K562 (cell line): ENCODE data around the gene SLC2A13. TPM values are rescaled to one million over a fixed set of nuclear protein-coding genes. Genes with fewer than 3 reads are reported as not detected.

Source experiments
- CHAMP1 ChIP-seq: fragments of 450-650 bp; IDR thresholded peaks from 2 replicates; pipeline ENCODE4 v1.6.1; 2016; ENCODE audit warnings: mild to moderate bottlenecking
- ELF2 ChIP-seq: fragments of 250-450 bp; sonication (Bioruptor Pico); IDR thresholded peaks from 2 replicates; pipeline ENCODE4 v1.5.0; 2021; ENCODE audit warnings: mild to moderate bottlenecking
- ETS1 ChIP-seq: conservative IDR thresholded peaks from 2 replicates; pipeline ENCODE4 v1.6.1; 2011; ENCODE audit warnings: low read depth, mild to moderate bottlenecking, low read length; ENCODE audit not compliant: control insufficient read depth
- MED1 ChIP-seq: sonication (generic); formaldehyde crosslinking; IDR thresholded peaks from 2 replicates; pipeline ENCODE4 v1.8.1; 2023; ENCODE audit warnings: missing genetic modification reagents, borderline replicate concordance
- POLR2B ChIP-seq: fragments of 450-650 bp; IDR thresholded peaks from 2 replicates; pipeline ENCODE4 v1.6.1; 2018; ENCODE audit warnings: low read depth; ENCODE audit not compliant: partially characterized antibody
- RBFOX2 ChIP-seq: fragments of 200-400 bp; formaldehyde crosslinking; IDR thresholded peaks from 2 replicates; pipeline ENCODE4 v1.6.1; 2017; ENCODE audit warnings: low read depth, mild to moderate bottlenecking, low read length, moderate library complexity
- REST ChIP-seq, 2 experiments: fragments of 450-650 bp; formaldehyde crosslinking in 1 of 2; IDR thresholded peaks; 2 replicates each; pipeline versions ENCODE4 v1.4.0 to v1.6.1; 2014 to 2020; ENCODE audit warnings: mild to moderate bottlenecking in 2 of 2, borderline replicate concordance in 1 of 2, low read depth in 1 of 2
- ZBED1 ChIP-seq: IDR thresholded peaks from 2 replicates; pipeline ENCODE4 v1.6.1; 2014
- polyA plus RNA-seq, 8 experiments: library from polyadenylated mRNA; depleted of rRNA in 4 of 8; stranded (reverse) in 5 of 8; unstranded in 3 of 8; fragments of >200 nt; fragmentation: Nextera tagmentation in 2 of 8; fragmentation: Illumina TruSeq in 1 of 8; extraction: Ambion mirVana in 2 of 8; extraction: Trizol in 1 of 8; gene quantifications; 2 replicates each; pipeline versions ENCODE4 v1.2.1 to v1.2.3, GENCODE V29; 2011 to 2014; ENCODE audit warnings: inconsistent platforms in 1 of 8, missing spikeins in 1 of 8
- total RNA-seq, 7 experiments: library from RNA; depleted of rRNA in 6 of 7; stranded (reverse); fragments of >200 nt in 6 of 7; fragmentation: Illumina TruSeq in 2 of 7; extraction: Trizol in 2 of 7; gene quantifications; 2 replicates each; pipeline versions ENCODE4 v1.2.1 to v1.2.3, GENCODE V29; 2011 to 2021; ENCODE audit warnings: low replicate concordance in 1 of 7
- TF ChIP-seq, protein P1 (sequence below): sonication (generic); formaldehyde crosslinking; IDR thresholded peaks from 2 replicates; pipeline ENCODE4 v1.8.1; 2023; ENCODE audit warnings: missing genetic modification reagents, mild to moderate bottlenecking, borderline replicate concordance

SLC2A13 gene
- total and polyA plus RNA-seq, 9 of the 15 experiments (the other 6 are each of a cell fraction or from before 2014, with no cell fraction given), result 1.7 to 12.4 (median 9.0) TPM

DNA sequence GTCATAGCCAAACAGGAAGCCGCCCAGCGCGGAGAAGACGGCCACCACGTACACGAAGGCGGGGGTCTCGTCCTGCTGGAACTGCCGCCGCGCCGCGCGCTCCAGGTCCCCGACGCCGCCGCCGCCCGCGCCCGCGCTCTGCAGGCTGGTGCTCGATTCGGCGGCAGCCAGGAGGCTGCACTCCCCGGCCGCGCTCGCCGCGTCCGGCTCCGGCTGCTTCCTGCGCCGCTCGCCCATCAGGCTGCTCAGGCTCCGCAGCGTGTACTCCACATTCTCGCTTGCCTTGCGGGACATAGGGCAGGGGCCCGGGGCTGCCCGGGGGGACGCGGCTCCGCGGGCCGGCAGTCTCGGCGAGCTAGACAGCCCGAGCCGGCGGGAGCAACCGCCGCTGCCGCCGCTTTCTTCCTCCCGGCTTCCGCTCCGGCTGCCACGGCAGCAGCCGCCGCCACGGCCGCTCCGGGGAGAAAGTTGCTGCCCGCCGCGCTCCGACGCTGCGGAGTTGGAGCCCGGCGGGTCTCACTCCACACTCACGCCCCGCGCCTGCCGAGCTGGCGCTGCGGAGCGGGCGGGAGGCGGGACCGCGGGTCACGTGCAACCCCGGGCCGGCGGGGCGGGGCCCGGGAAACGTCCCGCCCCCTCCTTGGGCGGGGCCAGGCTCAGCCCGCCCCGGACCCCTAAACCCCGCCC is at the start of gene SLC2A13 (continued):
- TF ChIP-seq CHAMP1, result no peak
- TF ChIP-seq, protein P1, sequence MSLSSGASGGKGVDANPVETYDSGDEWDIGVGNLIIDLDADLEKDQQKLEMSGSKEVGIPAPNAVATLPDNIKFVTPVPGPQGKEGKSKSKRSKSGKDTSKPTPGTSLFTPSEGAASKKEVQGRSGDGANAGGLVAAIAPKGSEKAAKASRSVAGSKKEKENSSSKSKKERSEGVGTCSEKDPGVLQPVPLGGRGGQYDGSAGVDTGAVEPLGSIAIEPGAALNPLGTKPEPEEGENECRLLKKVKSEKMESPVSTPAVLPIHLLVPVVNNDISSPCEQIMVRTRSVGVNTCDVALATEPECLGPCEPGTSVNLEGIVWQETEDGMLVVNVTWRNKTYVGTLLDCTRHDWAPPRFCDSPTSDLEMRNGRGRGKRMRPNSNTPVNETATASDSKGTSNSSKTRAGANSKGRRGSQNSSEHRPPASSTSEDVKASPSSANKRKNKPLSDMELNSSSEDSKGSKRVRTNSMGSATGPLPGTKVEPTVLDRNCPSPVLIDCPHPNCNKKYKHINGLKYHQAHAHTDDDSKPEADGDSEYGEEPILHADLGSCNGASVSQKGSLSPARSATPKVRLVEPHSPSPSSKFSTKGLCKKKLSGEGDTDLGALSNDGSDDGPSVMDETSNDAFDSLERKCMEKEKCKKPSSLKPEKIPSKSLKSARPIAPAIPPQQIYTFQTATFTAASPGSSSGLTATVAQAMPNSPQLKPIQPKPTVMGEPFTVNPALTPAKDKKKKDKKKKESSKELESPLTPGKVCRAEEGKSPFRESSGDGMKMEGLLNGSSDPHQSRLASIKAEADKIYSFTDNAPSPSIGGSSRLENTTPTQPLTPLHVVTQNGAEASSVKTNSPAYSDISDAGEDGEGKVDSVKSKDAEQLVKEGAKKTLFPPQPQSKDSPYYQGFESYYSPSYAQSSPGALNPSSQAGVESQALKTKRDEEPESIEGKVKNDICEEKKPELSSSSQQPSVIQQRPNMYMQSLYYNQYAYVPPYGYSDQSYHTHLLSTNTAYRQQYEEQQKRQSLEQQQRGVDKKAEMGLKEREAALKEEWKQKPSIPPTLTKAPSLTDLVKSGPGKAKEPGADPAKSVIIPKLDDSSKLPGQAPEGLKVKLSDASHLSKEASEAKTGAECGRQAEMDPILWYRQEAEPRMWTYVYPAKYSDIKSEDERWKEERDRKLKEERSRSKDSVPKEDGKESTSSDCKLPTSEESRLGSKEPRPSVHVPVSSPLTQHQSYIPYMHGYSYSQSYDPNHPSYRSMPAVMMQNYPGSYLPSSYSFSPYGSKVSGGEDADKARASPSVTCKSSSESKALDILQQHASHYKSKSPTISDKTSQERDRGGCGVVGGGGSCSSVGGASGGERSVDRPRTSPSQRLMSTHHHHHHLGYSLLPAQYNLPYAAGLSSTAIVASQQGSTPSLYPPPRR (CRISPR knock-in tag), result no peak
- TF ChIP-seq REST (IDR thresholded peaks at IDR 0.05; ENCODE audit: borderline replicate concordance), result no peak
- peak; percentile 76; the same call in 1 of the 2 replicates for TF ChIP-seq REST (CRISPR knock-in tag; IDR thresholded peaks at IDR 0.05; ENCODE audit: low read depth)
- no peak for TF ChIP-seq POLR2B
- TF ChIP-seq MED1 (CRISPR knock-in tag), result no peak
- TF ChIP-seq ELF2 (CRISPR knock-in tag), result no peak
- TF ChIP-seq ETS1, result peak; percentile 51; the same call in 1 of the 2 replicates
- peak; percentile 79 for TF ChIP-seq RBFOX2
- TF ChIP-seq ZBED1, result no peak
